GM12892 (cell line): ENCODE measurements around the gene PATJ.
"Not testable (repeated sequence)": the region's sequence is repeated elsewhere in the genome, so short reads cannot be mapped to it uniquely, and the experiment has no call there.

Experiments used
- DNase-seq: peaks from one replicate; pipeline ENCODE4 v3.0.0; 2011; ENCODE audit not compliant: insufficient read length
- FAIRE-seq: peaks from 2 replicates; lab custom pipeline; 2011; peaks lifted over from hg19 to GRCh38; lab: Jason Lieb, UNC
- POLR2A ChIP-seq: IDR thresholded peaks from 2 replicates; pipeline ENCODE4 v1.6.1; 2011; ENCODE audit warnings: low read depth, low read length, control low read depth
- POLR2AphosphoS5 ChIP-seq: IDR thresholded peaks from 2 replicates; pipeline ENCODE4 v1.6.1; 2011; ENCODE audit warnings: low read depth, low read length, control low read depth
- TAF1 ChIP-seq: IDR thresholded peaks from 2 replicates; pipeline ENCODE4 v1.6.1; 2011; ENCODE audit warnings: low read depth, mild to moderate bottlenecking, control low read depth, low read length, borderline replicate concordance

PATJ gene

DNA sequence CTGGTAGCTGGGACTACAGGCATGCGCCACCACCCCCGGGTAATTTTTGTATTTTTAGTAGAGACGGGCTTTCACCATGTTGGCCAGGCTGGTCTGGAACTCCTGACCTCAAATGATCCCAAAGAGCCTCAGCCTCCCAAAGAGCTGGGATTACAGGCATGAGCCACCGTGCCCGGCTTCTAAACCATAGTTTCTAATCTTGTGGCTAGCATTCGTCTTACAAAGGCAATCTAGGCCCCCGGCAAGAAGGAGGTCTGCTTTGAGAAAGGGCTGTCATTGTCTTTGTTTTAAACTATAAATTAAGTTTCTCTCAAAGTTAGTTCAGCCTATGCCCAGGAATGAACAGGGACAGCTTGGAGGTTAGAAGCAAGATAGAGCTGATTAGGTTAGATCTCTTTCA, 442.1 kb downstream of the PATJ start:
- DNase-seq (no peak), FAIRE-seq (no peak)
- TF ChIP-seq POLR2A (no peak), TAF1 (no peak), POLR2AphosphoS5 (no peak)

GRCh38 chr1:62185233-62185632, 443.0 kb downstream of the PATJ start:
- FAIRE-seq, DNase-seq: not testable (repeated sequence)

GRCh38 chr1:62185677-62186076, 443.4 kb downstream of the PATJ start:
- no peak for TF ChIP-seq POLR2A
- no peak for TF ChIP-seq POLR2AphosphoS5
- TF ChIP-seq TAF1, result no peak
- FAIRE-seq (no peak), DNase-seq (no peak)

GRCh38 chr1:62187548-62187947, 445.3 kb downstream of the PATJ start:
- no peak for FAIRE-seq
- DNase-seq, result no peak
- TF ChIP-seq POLR2AphosphoS5, result no peak
- no peak for TF ChIP-seq TAF1
- TF ChIP-seq POLR2A, result no peak

GRCh38 chr1:62188111-62188510, 445.8 kb downstream of the PATJ start:
- no peak for FAIRE-seq
- TF ChIP-seq POLR2AphosphoS5 (no peak), POLR2A (no peak), TAF1 (no peak)
- no peak for DNase-seq

DNA sequence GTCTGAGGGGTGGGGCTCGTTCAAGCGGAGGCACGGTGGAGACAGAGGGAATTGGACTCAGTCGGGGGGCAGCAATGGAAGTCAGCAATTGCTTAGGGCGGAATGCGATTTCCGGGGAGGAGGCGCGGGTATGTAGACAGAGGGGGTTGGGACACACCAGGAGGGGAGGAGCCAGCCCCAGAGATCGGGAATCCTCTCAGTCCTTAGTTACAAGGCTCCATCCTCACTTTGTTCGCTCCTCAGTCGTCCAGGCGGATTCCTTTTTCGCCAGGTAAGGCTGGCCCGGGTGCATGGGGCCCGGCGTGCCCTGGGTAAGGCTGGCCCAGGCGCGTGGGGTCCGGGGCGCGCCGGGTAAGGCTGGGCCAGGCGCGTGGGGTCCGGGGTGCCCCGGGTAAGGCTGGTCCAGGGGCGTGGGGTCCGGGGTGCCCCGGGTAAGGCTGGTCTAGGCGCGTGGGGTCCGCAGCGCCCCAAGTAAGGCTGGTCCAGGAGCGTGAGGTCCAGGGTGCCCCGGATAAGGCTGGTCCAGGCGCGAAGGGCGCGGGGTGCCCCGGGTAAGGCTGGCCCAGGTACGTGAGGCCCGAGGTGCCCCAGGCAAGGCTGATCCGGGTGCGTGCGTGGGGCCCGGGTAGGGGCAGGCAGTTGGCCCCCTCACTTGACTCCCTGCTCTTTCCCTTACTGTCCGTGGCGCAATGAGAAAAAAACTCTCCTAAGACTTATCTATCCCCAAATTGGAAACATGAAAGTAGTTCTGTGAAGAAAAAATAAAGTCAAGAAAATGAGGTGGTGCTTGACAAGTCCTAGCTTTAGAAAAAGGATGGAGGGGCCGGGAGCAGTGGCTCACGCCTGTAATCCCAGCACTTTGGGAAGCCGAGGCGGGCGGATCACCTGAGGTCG, 452.6 kb downstream of the PATJ start, which contains the start of gene L1TD1:
TSS of gene L1TD1 (plus strand) at position 199 of the 894 bp plus-strand sequence. CDS start 11,780 bp downstream, outside the sequence.
- TF ChIP-seq TAF1 (no peak), POLR2A (no peak), POLR2AphosphoS5 (no peak)
- no peak for FAIRE-seq
- DNase-seq, result no peak

GRCh38 chr1:62196086-62196690, 453.9 kb downstream of the PATJ start:
- FAIRE-seq, result no peak
- TF ChIP-seq TAF1 (no peak), POLR2AphosphoS5 (no peak), POLR2A (no peak)

DNA sequence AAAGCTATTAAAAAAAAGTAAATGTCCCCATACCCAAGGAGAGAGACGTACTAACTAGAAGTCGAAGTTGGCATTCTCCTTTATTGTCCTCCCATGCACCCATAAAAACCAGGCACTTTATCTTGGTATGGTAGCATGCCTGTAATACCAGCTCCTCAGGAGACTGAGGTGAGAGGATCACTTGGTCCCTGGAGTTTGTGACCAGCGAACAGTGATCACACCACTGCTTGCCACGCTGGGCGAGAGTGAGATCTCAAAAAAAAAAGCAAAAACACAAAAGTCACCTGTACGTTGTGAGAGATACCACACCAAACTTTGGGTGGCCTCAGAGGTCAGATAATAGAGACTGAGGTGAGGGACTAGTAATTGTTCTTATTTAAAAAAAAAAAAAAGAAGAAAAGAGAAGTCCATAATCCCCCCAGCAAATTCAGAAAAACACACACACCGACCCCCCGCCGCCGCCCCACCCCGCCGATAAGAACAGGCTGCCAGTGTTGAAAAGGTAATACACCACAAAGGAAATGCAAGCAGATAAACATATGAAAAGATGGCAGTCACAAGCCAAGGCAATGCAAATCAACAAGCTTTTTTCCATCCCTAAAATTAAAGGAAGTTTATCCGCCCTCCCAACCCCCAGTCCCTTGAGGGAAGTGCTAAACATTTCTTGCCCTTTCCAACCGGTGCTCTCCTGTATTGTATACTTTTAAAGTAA, 455.9 kb downstream of the PATJ start:
- DNase-seq (no peak), FAIRE-seq (no peak)
- TF ChIP-seq POLR2AphosphoS5 (no peak), POLR2A (no peak), TAF1 (no peak)

More at GRCh38 chr1:62196086-62196690, 453.9 kb downstream of the PATJ start:
- no peak for DNase-seq

DNA sequence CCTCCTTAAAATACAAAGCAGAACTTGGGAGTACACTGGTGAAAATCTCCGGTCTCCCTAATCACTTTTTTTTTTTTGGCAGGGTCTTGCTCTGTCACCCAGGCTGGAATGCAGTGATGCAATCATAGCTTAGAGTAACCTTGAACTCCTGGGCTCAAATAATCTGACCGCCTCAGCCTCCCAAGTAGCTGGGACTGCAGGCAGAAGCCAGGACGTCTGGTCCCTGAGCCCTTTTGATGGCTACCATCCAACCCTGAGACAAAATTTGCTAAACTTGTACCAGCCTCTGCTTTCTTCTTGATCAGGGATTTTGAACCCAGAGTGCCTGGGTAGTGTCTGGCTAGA, 456.5 kb downstream of the PATJ start:
- no peak for TF ChIP-seq TAF1
- no peak for TF ChIP-seq POLR2AphosphoS5
- no peak for TF ChIP-seq POLR2A

DNA sequence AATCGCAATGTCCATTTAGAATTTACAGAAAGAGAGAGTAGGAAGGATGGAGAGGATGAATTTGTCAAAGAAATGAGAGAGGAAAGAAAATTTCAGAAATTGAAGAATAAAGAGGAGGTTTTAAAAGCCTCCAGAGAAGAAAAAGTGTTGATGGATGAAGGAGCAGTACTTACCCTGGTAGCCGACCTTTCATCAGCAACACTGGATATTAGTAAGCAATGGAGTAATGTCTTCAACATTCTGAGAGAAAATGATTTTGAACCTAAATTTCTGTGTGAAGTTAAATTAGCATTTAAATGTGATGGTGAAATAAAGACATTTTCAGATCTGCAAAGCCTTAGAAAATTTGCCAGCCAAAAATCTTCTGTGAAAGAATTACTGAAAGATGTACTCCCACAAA, 464.9 kb downstream of the PATJ start:
- DNase-seq (no peak), FAIRE-seq (no peak)
- TF ChIP-seq POLR2AphosphoS5 (no peak), POLR2A (no peak)

More for the DNA sequence above, 456.5 kb downstream of the PATJ start:
- no peak for FAIRE-seq
- DNase-seq, result no peak

- no peak for FAIRE-seq
- TF ChIP-seq POLR2AphosphoS5, result no peak
- TF ChIP-seq TAF1, result no peak
- TF ChIP-seq POLR2A, result no peak
- DNase-seq, result no peak
Observed at GRCh38 chr1:62208087-62208486, 465.8 kb downstream of the PATJ start.

- TF ChIP-seq TAF1, result no peak
- TF ChIP-seq POLR2AphosphoS5, result no peak
- TF ChIP-seq POLR2A, result no peak
- no peak for DNase-seq
- FAIRE-seq, result no peak
Observed at GRCh38 chr1:62208970-62209369, 466.7 kb downstream of the PATJ start.
